Adrenal gland (tissue), 5 donors: Measurements from ENCODE around the gene CD80.

Source experiments
- CTCF ChIP-seq, 6 experiments: fragments of 450-650 bp in 4 of 6; fragments of 200-600 bp in 2 of 6; sonication (generic) in 1 of 6; IDR thresholded peaks; 1 replicate in 5 of 6; 2 replicates in 1 of 6; pipeline versions ENCODE4 v1.5.1 to v1.8.0; 2016 to 2021; ENCODE audit warnings: antibody characterized with exemption in 6 of 6, mild to moderate bottlenecking in 2 of 6, moderate library complexity in 1 of 6
- POLR2A ChIP-seq, 2 donors: fragments of 450-650 bp; IDR thresholded peaks; one replicate each; pipeline ENCODE4 v1.6.1; 2017; ENCODE audit warnings: antibody characterized with exemption in 2 of 2, mild to moderate bottlenecking in 2 of 2, moderate library complexity in 1 of 2
- donor health status: DM: no; HTN: no; CAD: no.

DNA sequence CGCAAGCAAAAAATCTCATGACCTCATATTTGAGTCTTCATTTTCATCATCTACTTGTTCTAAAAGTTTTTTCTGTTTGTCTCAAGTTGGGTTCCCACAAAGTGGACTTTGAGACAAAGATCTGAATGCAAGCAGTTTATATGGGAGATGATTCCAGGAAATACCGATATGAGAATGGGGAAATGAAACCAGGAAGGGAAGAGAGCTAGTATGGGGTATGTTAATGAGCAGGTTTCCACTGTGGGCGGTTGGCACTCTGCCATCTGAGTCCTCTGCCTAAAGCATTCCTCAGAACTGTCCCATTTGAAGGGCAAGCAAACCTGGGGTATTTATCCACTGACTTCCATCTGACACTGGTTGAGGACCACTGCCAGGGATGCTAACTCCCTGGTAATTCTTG is 28.7 kb upstream of the CD80 start:
- TF ChIP-seq CTCF (IDR thresholded peaks at IDR 0.05) (no peak), POLR2A (IDR thresholded peaks at IDR 0.05) (no peak)
